WTC11 (cell line): ENCODE results near the gene KHDRBS1. TPM values are rescaled to one million over a fixed set of nuclear protein-coding genes. Genes with fewer than 3 reads are reported as not detected.

ENCODE experiments used
- microRNA-seq: library from miRNA; unstranded; fragments of <30 nt; microRNA quantifications from one replicate; pipeline ENCODE4 v1.2.0, GENCODE V29; 2022; ENCODE audit warnings: borderline number of aligned reads
- total RNA-seq: library from RNA; stranded (reverse); gene quantifications from 3 replicates; pipeline ENCODE4 v1.2.3, GENCODE V29; 2021

Gene KHDRBS1
- total RNA-seq, 1 experiment from 2014 or later = 264 TPM

Small RNA genes within 50 kb of the gene (microRNA-seq; reads per million reads assigned to microRNA genes)
- gene MIR5585 = not detected

Other genes with a start within 250 kb of the KHDRBS1 start
- 29.6 to 39.3 TPM (median 30.1 TPM) in 3 replicates for gene ADGRB2, start 249.5 kb upstream of the KHDRBS1 start, total RNA-seq
- 3.0 to 4.9 TPM (median 3.7 TPM) in 3 replicates for gene SPOCD1, start 197.8 kb upstream of the KHDRBS1 start, total RNA-seq
- 147 to 172 TPM (median 150 TPM) in 3 replicates for gene PTP4A2, start 75.5 kb upstream of the KHDRBS1 start, total RNA-seq
- gene TMEM39B, start 59.1 kb downstream of the KHDRBS1 start, total RNA-seq = 18.8 to 25.8 TPM (median 23.8 TPM) in 3 replicates
- 91.2 to 104 TPM (median 94.0 TPM) in 3 replicates for gene KPNA6, start 94.2 kb downstream of the KHDRBS1 start, total RNA-seq
- 46.3 to 49.8 TPM (median 47.2 TPM) in 3 replicates for gene TXLNA, start 165.8 kb downstream of the KHDRBS1 start, total RNA-seq
- gene CCDC28B, start 186.7 kb downstream of the KHDRBS1 start, total RNA-seq = 29.0 to 34.4 TPM (median 29.9 TPM) in 3 replicates
- 4.6 to 5.2 TPM (median 4.8 TPM) in 3 replicates for gene IQCC, start 191.8 kb downstream of the KHDRBS1 start, total RNA-seq
- not detected in 3 replicates for gene DCDC2B, start 195.2 kb downstream of the KHDRBS1 start, total RNA-seq
- 10.3 to 11.9 TPM (median 11.4 TPM) in 3 replicates for gene TMEM234, start 208.5 kb downstream of the KHDRBS1 start, total RNA-seq
- 237 to 243 TPM (median 241 TPM) in 3 replicates for gene EIF3I, start 208.5 kb downstream of the KHDRBS1 start, total RNA-seq
- gene FAM167B, start 233.4 kb downstream of the KHDRBS1 start, total RNA-seq = 5.4 to 7.4 TPM (median 7.1 TPM) in 3 replicates
- gene LCK, start 237.4 kb downstream of the KHDRBS1 start, total RNA-seq = 51.0 to 60.5 TPM (median 57.0 TPM) in 3 replicates